GM10266 (cell line): ENCODE measurements around the gene M1AP.
A peak's percentile ranks its signal among the peaks of the same experiment; 100 is the strongest.

Experiments used
- DNase-seq: peaks from one replicate; pipeline ENCODE4 v3.0.0; 2012; ENCODE audit errors: extremely low spot score
- CTCF ChIP-seq: IDR thresholded peaks from 2 replicates; pipeline ENCODE4 v1.5.1; 2012; ENCODE audit warnings: mild to moderate bottlenecking, low read depth; ENCODE audit not compliant: control insufficient read depth, insufficient read depth; ENCODE audit errors: missing control alignments

M1AP gene

GRCh38 chr2:74507926-74508520 lies 140.1 kb downstream of the M1AP start:
- peak; percentile 44 for DNase-seq
- TF ChIP-seq CTCF: no peak
